Measurements from ENCODE around the gene OR2A1. TPM values are rescaled to one million over a fixed set of nuclear protein-coding genes. Genes with fewer than 3 reads are reported as not detected.
"Not testable (repeated sequence)": the region's sequence is repeated elsewhere in the genome, so short reads cannot be mapped to it uniquely, and the experiment has no call there.

The OR2A1 gene
- total and polyA plus RNA-seq, 9 donors = 0.07 to 0.82 (median 0.18) TPM

DNA sequence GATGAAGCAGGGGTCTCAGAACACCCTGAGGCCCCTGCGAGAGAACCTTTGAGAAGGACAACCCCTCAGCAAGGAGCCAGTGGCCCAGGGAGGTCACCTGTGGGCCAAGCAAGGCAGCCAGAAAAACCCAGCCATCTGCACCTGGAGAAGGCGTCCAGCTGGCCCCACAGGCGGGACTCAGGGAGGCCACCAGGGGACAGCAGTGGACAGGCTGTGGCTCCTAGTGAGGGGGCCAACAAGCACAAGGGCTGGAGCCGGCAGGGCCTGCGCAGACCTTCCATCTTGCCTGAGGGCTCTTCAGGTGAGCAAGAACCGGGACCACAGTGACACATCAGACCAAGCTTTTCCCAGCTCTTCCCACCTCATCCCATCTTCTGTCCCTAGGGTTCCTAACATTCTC is 53.3 kb downstream of the OR2A1 start:
- not testable (repeated sequence) for H3K4me1 ChIP-seq (ENCODE audit: control insufficient read depth, insufficient read depth, low read length); H3K27ac ChIP-seq (ENCODE audit: low read length); DNase-seq; H3K9me3 ChIP-seq (replicated peaks; ENCODE audit: control insufficient read depth, low read depth, low read length); H3K36me3 ChIP-seq (ENCODE audit: control insufficient read depth, insufficient read depth, low read length); H3K4me3 ChIP-seq (ENCODE audit: low read length); H3K27me3 ChIP-seq (ENCODE audit: control insufficient read depth, insufficient read depth, low read length)
- WGBS (ENCODE audit: insufficient coverage) = no CpG with 5 or more reads among the region's 6 CpGs

DNA sequence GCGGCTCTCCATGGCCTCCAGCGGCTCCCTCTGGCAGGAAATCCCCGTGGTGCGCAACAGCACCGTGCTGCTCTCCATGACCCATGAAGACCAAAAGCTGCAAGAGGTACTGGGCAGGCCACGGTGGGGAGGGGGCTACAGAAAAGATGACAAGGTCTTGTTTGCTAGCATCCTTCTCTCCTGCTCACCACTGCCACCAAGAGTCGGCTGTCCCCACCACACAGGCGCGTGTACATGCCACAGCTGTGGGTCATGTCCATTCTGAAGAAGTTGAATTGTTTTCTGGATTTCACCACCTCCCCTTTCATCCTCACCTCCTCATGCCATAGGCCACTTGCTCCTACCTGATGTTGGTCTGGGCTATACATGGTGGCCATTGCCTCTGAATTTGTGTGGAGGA is 55.0 kb downstream of the OR2A1 start:
- not testable (repeated sequence) for H3K4me1 ChIP-seq (ENCODE audit: control insufficient read depth, insufficient read depth, low read length); H3K4me3 ChIP-seq (ENCODE audit: low read length); H3K27me3 ChIP-seq (ENCODE audit: control insufficient read depth, insufficient read depth, low read length); H3K27ac ChIP-seq (ENCODE audit: low read length); DNase-seq; H3K36me3 ChIP-seq (ENCODE audit: control insufficient read depth, insufficient read depth, low read length); H3K9me3 ChIP-seq (replicated peaks; ENCODE audit: control insufficient read depth, low read depth, low read length)
- WGBS (ENCODE audit: insufficient coverage) = no CpG with 5 or more reads among the region's 9 CpGs

DNA sequence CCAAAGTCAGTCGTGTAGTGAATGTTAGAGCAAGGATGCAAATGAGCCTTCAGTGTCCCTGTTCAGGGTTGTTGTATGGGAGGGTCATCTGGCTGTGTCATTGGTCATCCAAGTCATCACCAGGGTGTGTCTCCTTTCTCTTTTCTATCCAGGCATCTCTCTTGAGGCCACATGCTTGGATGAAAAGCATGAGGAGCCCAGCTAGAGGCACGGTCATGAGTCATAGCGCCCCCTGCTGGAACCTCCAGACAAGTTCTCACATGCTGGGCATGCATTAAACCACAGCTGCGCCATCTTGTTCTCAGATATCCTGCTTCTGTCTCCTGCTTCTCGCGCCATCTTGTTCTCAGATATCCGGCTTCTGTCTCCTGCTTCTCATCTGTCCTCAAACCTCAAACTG is 57.0 kb downstream of the OR2A1 start:
- not testable (repeated sequence) for DNase-seq; H3K4me3 ChIP-seq (ENCODE audit: low read length)

More for the DNA sequence above, 57.0 kb downstream of the OR2A1 start:
- no CpG with 5 or more reads among the region's 7 CpGs for WGBS (ENCODE audit: insufficient coverage)
- not testable (repeated sequence) for H3K4me1 ChIP-seq (ENCODE audit: control insufficient read depth, insufficient read depth, low read length); H3K36me3 ChIP-seq (ENCODE audit: control insufficient read depth, insufficient read depth, low read length); H3K27ac ChIP-seq (ENCODE audit: low read length); H3K27me3 ChIP-seq (ENCODE audit: control insufficient read depth, insufficient read depth, low read length); H3K9me3 ChIP-seq (replicated peaks; ENCODE audit: control insufficient read depth, low read depth, low read length)

Other genes with a start within 250 kb of the OR2A1 start
- gene OR2A25, start 242.6 kb upstream of the OR2A1 start, total RNA-seq = not detected
- under 1 TPM in 1 of 8 donors, not detected in 7; 0.08 TPM for gene OR2A25, start 242.6 kb upstream of the OR2A1 start, polyA plus RNA-seq (ENCODE audit: insufficient read depth in 1 of 8, insufficient read length in 8 of 8, low replicate concordance in 1 of 8)
- not detected for gene OR2A12, start 226.1 kb upstream of the OR2A1 start, total RNA-seq
- not detected for gene OR2A12, start 226.1 kb upstream of the OR2A1 start, polyA plus RNA-seq (ENCODE audit: insufficient read depth in 1 of 8, insufficient read length in 8 of 8, low replicate concordance in 1 of 8)
- gene OR2A2, start 202.8 kb upstream of the OR2A1 start, total RNA-seq = not detected
- gene OR2A2, start 202.8 kb upstream of the OR2A1 start, polyA plus RNA-seq (ENCODE audit: insufficient read depth in 1 of 8, insufficient read length in 8 of 8, low replicate concordance in 1 of 8) = not detected
- not detected for gene OR2A14, start 189.2 kb upstream of the OR2A1 start, total RNA-seq
- not detected for gene OR2A14, start 189.2 kb upstream of the OR2A1 start, polyA plus RNA-seq (ENCODE audit: insufficient read depth in 1 of 8, insufficient read length in 8 of 8, low replicate concordance in 1 of 8)
- 0.09 TPM for gene CTAGE4, start 129.0 kb upstream of the OR2A1 start, total RNA-seq
- gene CTAGE4, start 129.0 kb upstream of the OR2A1 start, polyA plus RNA-seq (ENCODE audit: insufficient read depth in 1 of 8, insufficient read length in 8 of 8, low replicate concordance in 1 of 8) = 1 to 10 TPM in 3 of 8 donors, under 1 TPM in 3, not detected in 2; 0.49 to 1.7 (median 0.99) TPM
- 0.80 TPM for gene ARHGEF35, start 116.6 kb upstream of the OR2A1 start, total RNA-seq
- 1 to 10 TPM; 1.3 to 3.3 (median 1.9) TPM for gene ARHGEF35, start 116.6 kb upstream of the OR2A1 start, polyA plus RNA-seq (ENCODE audit: insufficient read depth in 1 of 8, insufficient read length in 8 of 8, low replicate concordance in 1 of 8)
- gene OR2A42, start 72.8 kb upstream of the OR2A1 start, total RNA-seq = 0.04 TPM
- under 1 TPM; 0.13 to 0.65 (median 0.34) TPM for gene OR2A42, start 72.8 kb upstream of the OR2A1 start, polyA plus RNA-seq (ENCODE audit: insufficient read depth in 1 of 8, insufficient read length in 8 of 8, low replicate concordance in 1 of 8)
- gene OR2A7, start 47.6 kb upstream of the OR2A1 start, total RNA-seq = 0.44 TPM
- 1 to 10 TPM in 6 of 8 donors, under 1 TPM in 2; 0.75 to 2.7 (median 1.3) TPM for gene OR2A7, start 47.6 kb upstream of the OR2A1 start, polyA plus RNA-seq (ENCODE audit: insufficient read depth in 1 of 8, insufficient read length in 8 of 8, low replicate concordance in 1 of 8)
- gene CTAGE8, start 43.1 kb upstream of the OR2A1 start, total RNA-seq = 1.1 TPM
- 1 to 10 TPM in 2 of 8 donors, under 1 TPM in 4, not detected in 2; 0.24 to 2.1 (median 0.60) TPM for gene CTAGE8, start 43.1 kb upstream of the OR2A1 start, polyA plus RNA-seq (ENCODE audit: insufficient read depth in 1 of 8, insufficient read length in 8 of 8, low replicate concordance in 1 of 8)
- 0.93 TPM for gene ARHGEF5, start 43.0 kb downstream of the OR2A1 start, total RNA-seq
- gene ARHGEF5, start 43.0 kb downstream of the OR2A1 start, polyA plus RNA-seq (ENCODE audit: insufficient read depth in 1 of 8, insufficient read length in 8 of 8, low replicate concordance in 1 of 8) = 1 to 10 TPM; 2.3 to 4.8 (median 3.1) TPM
- not detected for gene NOBOX, start 91.3 kb downstream of the OR2A1 start, total RNA-seq
- not detected for gene NOBOX, start 91.3 kb downstream of the OR2A1 start, polyA plus RNA-seq (ENCODE audit: insufficient read depth in 1 of 8, insufficient read length in 8 of 8, low replicate concordance in 1 of 8)